Caki2 (cell line): ENCODE measurements around the gene TBC1D21. TPM values are rescaled to one million over a fixed set of nuclear protein-coding genes. Genes with fewer than 3 reads are reported as not detected.

Source experiments
- DNase-seq: peaks from one replicate; pipeline ENCODE4 v3.0.0-alpha.2; 2015; ENCODE audit warnings: low read depth
- in situ Hi-C: cut with HindIII; loops from 2 replicates; pipeline ENCODE4 v1.10.0; 2016; ENCODE audit warnings: low sequenced_read_pairs, low pct_unique_long_range_greater_than_20kb, mixed read lengths
- total RNA-seq: library from RNA; depleted of rRNA; stranded (reverse); fragments of >200 nt; shearing (Covaris generic); gene quantifications from 2 replicates; pipeline ENCODE4 v1.2.3, GENCODE V29; 2014; ENCODE audit warnings: low replicate concordance

The TBC1D21 gene
- total RNA-seq, 1 experiment from 2014 or later, result not detected

- no peak for DNase-seq
- in situ Hi-C loops, result no loop called here
Observed at GRCh38 chr15:73922186-73923151, 49.1 kb downstream of the TBC1D21 start.

DNA sequence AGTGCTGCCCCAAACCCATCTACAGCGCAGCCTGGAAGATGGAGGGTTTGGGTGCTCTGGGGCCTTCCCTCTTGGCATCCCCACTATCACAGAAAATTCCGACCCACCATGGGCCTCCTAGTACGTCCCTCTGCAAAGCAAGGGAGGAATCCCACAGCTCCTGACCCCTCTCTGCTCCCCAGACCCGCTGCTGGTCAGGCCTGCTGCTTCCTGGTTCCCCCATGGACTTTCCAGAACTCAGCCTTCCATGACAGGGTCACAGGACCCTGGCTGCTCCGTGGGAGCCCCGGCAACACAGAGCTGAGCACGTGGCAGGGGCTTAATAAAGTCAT, 49.8 kb downstream of the TBC1D21 start:
- no peak for DNase-seq
- in situ Hi-C loops, result no loop called here

- DNase-seq, result no peak
- in situ Hi-C loops, result no loop called here
Observed at GRCh38 chr15:73923488-73924164, 50.3 kb downstream of the TBC1D21 start.

- peak; percentile 48 for DNase-seq
- in situ Hi-C loops, result no loop called here
Observed at GRCh38 chr15:73924171-73924921, 51.0 kb downstream of the TBC1D21 start.

DNA sequence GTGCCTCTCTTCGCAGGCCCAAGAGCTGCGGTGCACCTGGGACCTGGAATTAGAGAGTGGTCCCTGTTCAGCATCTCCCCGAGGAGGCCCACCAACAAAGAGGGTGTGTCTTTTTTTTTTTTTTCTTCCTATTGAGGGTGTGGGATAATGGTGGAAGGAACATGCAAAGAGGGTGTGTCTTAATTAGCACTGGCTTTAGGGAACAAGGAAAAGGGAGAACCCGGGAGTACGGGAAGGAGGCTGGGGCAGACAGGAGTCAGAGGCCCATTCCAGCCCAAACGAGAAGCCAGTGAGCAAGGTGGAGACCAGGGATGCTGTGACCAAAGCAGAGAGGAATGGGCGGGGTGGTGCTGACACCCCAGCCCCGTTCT, 52.5 kb downstream of the TBC1D21 start:
- in situ Hi-C loops, result no loop called here
- DNase-seq, result no peak

DNA sequence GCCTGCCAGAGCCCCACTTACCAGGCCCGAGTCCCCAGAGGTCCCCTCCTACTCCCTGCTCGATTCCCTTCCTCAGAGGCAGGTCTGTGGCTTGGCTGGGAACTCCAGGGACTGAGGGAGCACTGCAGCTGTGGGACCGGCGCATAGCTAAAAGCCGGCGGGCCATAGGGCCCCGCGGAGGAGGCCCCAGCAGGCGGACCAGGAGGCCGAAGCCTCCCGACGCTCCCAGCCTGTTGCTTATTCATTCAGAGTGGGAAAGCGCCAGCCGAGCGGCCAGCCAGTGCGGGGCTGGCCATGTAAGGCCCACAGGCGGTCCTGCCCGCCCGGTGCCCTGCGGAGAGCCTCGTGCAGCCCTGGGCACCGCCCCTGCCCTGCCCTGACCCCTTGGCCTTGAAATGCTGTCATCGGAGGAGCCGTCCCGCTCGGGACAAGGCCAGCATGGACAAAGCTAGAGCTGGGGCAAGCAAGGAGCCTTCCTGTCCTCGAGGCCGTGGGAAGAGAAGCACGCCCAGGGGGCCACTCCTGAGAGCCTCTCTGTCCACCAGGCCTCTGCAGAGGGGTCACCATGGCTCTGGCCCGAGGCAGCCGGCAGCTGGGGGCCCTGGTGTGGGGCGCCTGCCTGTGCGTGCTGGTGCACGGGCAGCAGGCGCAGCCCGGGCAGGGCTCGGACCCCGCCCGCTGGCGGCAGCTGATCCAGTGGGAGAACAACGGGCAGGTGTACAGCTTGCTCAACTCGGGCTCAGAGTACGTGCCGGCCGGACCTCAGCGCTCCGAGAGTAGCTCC, 53.0 kb downstream of the TBC1D21 start, which contains the start of gene LOXL1:
Gene LOXL1, plus strand, starts transcription at position 244 of the 784 bp plus-strand sequence. Its CDS starts 322 bp downstream, at position 566.
- in situ Hi-C loops, result no loop called here
- DNase-seq, result peak; percentile 69

DNA sequence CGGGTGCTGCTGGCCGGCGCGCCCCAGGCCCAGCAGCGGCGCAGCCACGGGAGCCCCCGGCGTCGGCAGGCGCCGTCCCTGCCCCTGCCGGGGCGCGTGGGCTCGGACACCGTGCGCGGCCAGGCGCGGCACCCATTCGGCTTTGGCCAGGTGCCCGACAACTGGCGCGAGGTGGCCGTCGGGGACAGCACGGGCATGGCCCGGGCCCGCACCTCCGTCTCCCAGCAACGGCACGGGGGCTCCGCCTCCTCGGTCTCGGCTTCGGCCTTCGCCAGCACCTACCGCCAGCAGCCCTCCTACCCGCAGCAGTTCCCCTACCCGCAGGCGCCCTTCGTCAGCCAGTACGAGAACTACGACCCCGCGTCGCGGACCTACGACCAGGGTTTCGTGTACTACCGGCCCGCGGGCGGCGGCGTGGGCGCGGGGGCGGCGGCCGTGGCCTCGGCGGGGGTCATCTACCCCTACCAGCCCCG, 53.7 kb downstream of the TBC1D21 start:
- DNase-seq, result peak; percentile 52
- in situ Hi-C loops, result no loop called here

- in situ Hi-C loops, result no loop called here
- peak; percentile 75 for DNase-seq
Observed at GRCh38 chr15:73927476-73928240, 54.3 kb downstream of the TBC1D21 start.

- in situ Hi-C loops, result no loop called here
- DNase-seq, result no peak
Observed at GRCh38 chr15:73928241-73928579, 54.8 kb downstream of the TBC1D21 start.

DNA sequence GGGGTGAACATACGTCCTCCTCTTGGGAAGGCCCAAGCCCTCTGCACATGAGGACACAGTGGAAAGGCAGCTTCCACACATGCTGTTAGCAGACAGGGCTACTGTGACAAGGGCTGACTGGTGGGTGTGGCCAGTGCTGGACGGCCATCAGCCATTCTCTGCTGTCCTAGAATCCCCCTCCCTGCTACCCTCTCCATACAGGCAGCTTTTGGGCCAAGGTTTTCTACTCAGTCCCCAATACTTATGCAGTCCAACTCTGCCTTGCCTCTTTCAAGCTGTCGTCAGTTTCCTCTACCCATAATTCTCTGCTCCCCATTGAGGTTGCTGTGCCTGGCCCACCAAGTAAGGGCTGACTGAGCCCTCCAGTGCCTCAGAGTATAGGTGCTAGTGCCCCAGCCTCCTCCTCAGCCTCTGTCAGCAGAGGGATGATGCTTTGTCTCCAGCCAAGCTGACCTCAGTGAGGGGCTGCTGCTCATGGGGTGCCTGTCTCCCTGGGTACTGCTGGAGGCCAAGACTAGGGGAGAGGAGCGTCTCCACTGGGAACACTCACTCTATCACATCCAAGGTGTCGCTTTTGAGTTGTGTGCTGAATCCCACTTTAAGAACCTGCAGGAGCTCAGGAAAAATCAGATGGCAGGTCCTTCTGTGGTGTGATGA, 55.7 kb downstream of the TBC1D21 start:
- DNase-seq, result no peak
- in situ Hi-C loops, result no loop called here

DNA sequence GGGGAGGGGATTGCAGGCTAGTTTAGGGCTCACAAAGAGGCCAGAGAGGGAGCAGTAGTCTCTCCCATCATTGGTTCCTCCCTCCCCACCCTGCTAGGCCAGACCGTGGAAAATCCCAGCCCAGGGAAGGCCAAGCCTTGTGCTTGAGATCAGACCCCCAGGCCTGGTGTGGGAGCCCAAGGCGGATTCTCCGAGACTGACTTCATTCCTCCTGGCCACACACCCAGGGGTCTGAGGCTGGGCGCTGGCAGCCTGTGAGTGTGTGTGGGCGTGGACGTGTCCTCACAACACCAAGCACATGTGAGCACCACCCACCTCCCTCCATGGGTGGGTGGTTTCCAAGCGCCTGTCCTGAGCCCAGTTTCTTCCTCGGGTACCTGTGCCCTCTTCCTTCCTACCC, 57.0 kb downstream of the TBC1D21 start:
- DNase-seq, result no peak

DNA sequence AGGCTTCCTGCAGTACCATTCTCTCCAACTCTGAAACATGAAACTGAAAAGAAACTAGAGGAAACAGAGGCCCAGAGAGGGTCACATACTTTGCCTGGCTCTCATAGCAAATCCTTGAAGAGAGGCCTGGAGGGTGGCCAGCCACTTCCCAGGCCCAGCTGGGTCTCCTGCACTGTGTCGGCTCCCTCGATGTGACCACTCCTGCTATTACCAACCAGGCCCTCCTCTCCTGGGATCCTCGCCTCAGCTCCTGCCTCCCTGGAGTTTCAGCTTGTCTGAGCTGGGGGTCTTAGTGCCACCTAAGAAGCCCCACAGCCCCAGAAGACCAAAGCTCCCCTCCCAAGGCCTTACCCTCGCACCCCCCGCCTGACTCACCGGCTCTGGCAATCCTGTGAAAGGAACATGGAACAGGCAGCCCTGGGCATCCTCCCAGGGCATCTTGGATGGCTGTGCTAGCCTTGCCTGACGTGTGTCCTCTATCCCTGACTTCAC, 57.5 kb downstream of the TBC1D21 start:
- DNase-seq, result no peak

More for the DNA sequence above, 57.0 kb downstream of the TBC1D21 start:
- in situ Hi-C loops, result no loop called here

GRCh38 chr15:73931441-73931840, 58.1 kb downstream of the TBC1D21 start:
- in situ Hi-C loops, result no loop called here
- DNase-seq, result no peak

More for the DNA sequence above, 57.5 kb downstream of the TBC1D21 start:
- in situ Hi-C loops, result no loop called here

DNA sequence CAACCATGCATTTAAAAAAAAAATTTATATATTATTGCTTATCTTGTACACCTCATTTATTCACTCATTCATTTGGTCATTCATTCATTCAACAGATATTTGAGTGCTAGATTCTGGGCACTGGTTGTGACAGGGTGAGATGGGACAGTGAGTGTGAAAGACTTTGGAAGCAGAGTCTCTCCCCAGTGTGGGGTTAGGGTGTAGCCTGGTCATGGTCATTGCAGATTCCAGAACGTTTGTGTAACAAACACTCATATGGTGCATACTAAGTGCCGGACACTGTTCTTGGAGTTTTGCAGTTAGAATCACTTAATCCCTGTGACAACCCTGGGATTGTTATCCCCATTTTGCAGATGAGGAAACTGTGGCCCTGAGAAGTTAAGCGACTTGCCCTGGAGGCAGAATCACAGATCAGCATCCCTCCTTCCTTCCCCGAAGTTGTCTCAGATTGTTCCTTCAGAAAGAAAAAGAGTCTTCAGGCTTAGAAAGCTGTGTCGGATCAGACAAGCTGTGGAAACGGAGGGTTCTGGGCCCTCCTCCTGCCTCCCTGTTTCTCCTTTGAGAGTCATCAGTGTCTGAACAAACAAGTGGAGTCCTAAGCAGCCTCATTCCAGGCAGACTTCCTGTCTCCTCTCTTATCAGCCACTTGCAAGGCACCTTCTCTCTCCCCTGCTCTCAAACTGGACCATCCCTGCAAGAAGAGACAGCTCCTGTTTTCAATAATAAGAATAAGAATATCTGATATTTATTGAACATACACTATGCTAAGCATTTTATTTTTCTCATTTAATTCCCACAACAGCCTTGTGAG, 59.2 kb downstream of the TBC1D21 start:
- no peak for DNase-seq
- in situ Hi-C loops, result no loop called here

GRCh38 chr15:73934281-73934680, 60.9 kb downstream of the TBC1D21 start:
- DNase-seq, result no peak
- in situ Hi-C loops, result no loop called here

GRCh38 chr15:73935547-73935946, 62.2 kb downstream of the TBC1D21 start:
- no peak for DNase-seq
- in situ Hi-C loops, result no loop called here
